CD4-positive, alpha-beta T cell treated with Interleukin-17A for 1 hour (primary cell): ENCODE measurements around the gene SGMS2.

Source experiments
- DNase-seq: peaks from one replicate; pipeline ENCODE4 v3.0.0-alpha.2; 2020

The SGMS2 gene

GRCh38 chr4:107831140-107831539, 6.4 kb downstream of the SGMS2 start:
- DNase-seq: no peak

GRCh38 chr4:107832275-107832807, 7.6 kb downstream of the SGMS2 start:
- no peak for DNase-seq

- DNase-seq: no peak
These were observed 9.6 kb downstream of the SGMS2 start for GRCh38 chr4:107834241-107834794.

- no peak for DNase-seq
These were observed 10.7 kb downstream of the SGMS2 start for GRCh38 chr4:107835406-107835805.

GRCh38 chr4:107837317-107837716, 12.6 kb downstream of the SGMS2 start:
- no peak for DNase-seq

GRCh38 chr4:107837776-107838618, 13.3 kb downstream of the SGMS2 start:
- no peak for DNase-seq

GRCh38 chr4:107838861-107839565, 14.3 kb downstream of the SGMS2 start:
- DNase-seq: no peak

GRCh38 chr4:107843391-107843790, 18.7 kb downstream of the SGMS2 start:
- no peak for DNase-seq

GRCh38 chr4:107845681-107846080, 20.9 kb downstream of the SGMS2 start:
- DNase-seq: no peak

- no peak for DNase-seq
These were observed 25.7 kb downstream of the SGMS2 start for GRCh38 chr4:107850438-107850837.

GRCh38 chr4:107853444-107854355, 29.0 kb downstream of the SGMS2 start:
- DNase-seq: no peak

GRCh38 chr4:107854356-107855022, 29.8 kb downstream of the SGMS2 start:
- no peak for DNase-seq

- DNase-seq: no peak
These were observed 31.0 kb downstream of the SGMS2 start for GRCh38 chr4:107855723-107856122.

- no peak for DNase-seq
These were observed 32.2 kb downstream of the SGMS2 start for GRCh38 chr4:107856901-107857300.

GRCh38 chr4:107857741-107858140, 33.0 kb downstream of the SGMS2 start:
- DNase-seq: no peak

GRCh38 chr4:107858158-107858742, 33.5 kb downstream of the SGMS2 start:
- DNase-seq: no peak

GRCh38 chr4:107862658-107863057, 37.9 kb downstream of the SGMS2 start:
- peak; percentile 21 for DNase-seq

GRCh38 chr4:107863416-107863815, 38.7 kb downstream of the SGMS2 start:
- DNase-seq: no peak

GRCh38 chr4:107863850-107864371, 39.2 kb downstream of the SGMS2 start:
- DNase-seq: no peak

GRCh38 chr4:107866726-107867125, 42.0 kb downstream of the SGMS2 start:
- DNase-seq: no peak

GRCh38 chr4:107870236-107870635, 45.5 kb downstream of the SGMS2 start:
- DNase-seq: no peak
